Activated CD4-positive, alpha-beta T cell treated with anti-CD3 and anti-CD28 coated beads for 4 hours (primary cell): ENCODE results near the gene SPSB3.

Source experiments
- DNase-seq, 2 donors: peaks; one replicate each; pipeline ENCODE4 v3.0.0-alpha.2; 2020

Gene SPSB3

GRCh38 chr16:1762196-1762878 lies 20.0 kb downstream of the SPSB3 start:
- no peak for DNase-seq

- no peak for DNase-seq
Measured at GRCh38 chr16:1761751-1762150, 20.6 kb downstream of the SPSB3 start.

DNA sequence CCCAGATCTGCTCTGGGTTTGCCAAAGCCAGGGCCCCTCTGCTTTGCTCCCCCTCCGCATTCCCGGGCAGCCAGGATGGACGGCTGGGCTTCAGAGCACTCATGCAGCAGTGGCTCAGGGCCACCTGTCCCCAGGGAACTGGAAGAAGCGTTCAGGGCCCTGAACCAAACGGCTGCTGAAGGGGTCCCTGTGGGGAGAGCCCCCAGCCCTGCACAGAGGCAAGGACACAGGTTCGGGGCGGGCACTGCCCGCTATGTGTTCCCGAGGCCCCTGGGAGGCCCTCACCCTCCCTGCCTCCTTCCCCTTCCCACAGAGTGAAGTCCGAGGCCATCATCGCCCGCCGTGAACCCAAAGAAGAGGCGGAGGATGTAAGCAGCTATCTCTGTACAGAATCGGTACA lies 21.5 kb downstream of the SPSB3 start:
- no peak for DNase-seq

DNA sequence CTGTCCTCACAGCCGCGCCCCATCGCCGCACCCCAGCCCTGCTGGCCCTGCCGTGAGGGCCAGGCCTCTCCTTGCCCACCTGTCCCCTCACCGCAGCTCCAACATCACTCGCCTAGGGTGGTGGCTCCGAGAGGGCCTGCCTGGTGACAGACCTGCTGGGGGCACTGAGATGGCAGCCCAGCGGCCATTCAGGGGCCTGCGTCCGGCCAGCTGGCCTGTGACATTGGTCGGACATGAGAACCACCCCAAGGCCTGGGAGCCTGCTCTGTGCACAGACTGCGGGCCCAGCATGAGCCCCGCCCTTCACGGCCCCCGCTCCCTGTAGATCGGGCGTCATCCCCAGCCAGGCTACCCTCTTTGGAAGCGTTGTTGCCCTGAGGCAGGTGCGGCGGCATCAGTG lies 22.9 kb downstream of the SPSB3 start:
- no peak for DNase-seq

DNA sequence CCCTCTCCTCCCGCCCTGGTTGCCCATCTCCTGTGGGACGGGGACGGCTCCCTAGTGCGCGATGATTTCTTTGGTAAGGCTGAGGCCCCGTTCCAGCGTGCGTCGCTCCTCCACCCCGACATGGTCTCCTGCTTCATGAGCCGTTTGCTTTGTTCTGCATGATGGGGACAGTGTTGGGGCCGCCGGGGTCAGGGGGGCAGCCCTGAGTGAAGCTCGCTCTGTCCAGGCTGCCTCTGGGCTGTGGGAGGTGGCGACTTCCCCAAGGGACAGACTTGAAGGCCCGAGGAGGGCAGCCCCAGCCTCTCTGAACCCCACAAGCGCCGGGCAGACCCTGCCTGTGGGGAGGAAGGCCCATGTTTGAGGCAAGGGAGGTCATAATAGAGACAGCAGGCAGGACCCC lies 23.4 kb downstream of the SPSB3 start:
- DNase-seq, result no peak

GRCh38 chr16:1757714-1758461 lies 24.5 kb downstream of the SPSB3 start:
- DNase-seq, result no peak

DNA sequence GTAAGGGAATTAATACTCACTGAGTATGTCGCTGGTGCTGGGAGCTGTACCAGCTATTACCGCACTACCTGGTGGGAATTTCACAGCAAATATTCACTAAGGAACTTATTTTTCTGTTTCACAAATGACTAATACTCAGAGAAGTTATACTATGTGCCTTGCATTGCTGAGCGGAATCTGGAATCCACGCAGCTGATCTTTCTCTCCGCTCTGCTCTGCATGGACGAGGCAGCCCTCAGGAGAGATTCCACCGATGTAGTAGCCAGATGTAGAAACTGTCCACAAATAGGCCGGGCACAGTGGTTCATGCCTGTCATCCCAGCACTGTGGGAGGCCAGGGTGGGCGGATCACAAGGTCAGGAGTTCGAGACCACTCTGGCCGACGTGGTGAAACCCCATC lies 28.2 kb downstream of the SPSB3 start:
- no peak for DNase-seq

GRCh38 chr16:1752853-1753252 lies 29.5 kb downstream of the SPSB3 start:
- no peak for DNase-seq

GRCh38 chr16:1751946-1752345 lies 30.4 kb downstream of the SPSB3 start:
- no peak for DNase-seq

DNA sequence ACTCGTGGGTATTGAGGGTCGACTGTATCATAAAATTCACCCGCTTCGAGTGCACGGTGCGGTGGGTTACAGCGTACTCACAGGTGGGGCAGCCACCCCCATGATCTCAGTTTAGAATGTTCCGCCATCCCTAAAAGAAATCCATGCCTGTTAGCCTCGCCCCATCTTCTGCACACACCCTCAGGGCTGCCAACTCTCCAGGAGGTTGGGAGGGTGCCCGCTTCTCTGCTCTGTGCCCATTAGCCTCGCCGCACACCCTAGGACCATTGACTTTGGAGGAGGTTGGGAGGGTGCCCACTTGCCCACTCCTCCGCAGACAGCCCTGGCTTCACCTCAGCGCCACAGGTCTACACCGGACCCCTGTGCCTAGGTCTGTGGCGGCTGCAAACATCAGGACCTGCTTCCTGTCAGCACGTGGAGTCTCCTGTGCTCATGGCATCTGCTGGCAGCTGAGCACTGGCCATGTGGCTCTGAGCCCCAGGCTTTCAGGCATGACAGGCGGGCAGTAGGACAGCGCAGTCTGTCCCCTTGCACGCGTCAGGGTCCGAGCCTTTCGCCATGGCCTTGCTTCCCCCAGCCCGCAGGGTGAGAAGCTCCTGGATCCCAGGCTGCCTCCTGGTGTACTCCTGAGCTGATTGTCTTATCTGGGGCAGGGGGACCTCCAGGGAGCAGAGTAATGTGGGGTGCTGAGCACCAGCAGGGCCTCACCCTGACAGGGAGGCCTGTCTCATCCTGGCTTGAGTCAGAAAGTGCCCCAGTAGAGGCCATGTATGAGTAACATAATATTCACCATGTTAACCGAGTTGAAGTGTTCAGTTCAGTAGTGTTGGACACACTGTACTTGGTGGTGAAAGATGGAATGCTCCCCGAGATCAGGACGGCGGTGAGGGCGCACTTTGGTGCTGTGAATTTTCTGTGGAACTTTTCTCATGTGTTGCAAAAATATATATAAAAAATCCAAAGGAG lies 32.9 kb downstream of the SPSB3 start:
- DNase-seq, result no peak

GRCh38 chr16:1747934-1748333 lies 34.4 kb downstream of the SPSB3 start:
- DNase-seq, result no peak

- no peak for DNase-seq
Measured at GRCh38 chr16:1746693-1747195, 35.6 kb downstream of the SPSB3 start.

DNA sequence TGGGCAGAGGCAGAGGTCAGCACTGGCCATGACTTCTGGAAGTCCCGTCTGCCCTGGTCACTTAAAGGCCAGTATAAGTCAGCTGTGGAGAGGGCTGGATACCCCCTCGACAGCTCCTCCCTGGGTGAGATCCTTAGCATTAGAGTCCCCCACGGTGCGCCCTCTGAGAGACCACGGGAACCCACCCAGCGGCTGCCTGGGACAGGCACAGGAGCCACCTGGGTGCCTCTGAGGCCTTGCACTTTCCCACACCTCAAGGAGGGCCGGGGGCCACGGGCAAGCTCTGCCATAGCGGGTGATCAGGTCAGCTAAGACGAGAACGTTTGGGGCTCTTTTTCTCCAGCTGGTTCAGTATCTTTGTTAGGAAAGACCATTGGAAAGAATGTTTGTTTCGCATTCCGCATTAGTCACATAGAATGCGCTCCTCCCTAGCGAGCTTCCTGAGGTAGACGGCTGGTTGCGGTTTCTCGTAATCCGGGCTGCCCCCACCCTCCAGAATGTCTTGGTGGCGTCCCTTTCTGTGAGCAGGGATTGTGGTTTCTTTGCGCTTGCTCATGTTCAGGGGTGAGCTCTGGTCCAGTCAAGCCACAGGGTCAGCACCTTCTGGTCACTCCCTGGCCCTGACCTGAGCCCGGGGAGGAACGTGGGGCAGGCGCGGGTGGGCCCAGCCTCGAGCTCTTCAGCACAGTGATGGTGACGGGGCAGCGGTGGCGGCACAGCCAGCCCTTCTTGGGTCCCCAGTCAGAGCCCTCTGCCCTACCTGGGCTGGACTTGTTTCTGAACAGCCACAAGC lies 36.3 kb downstream of the SPSB3 start:
- no peak for DNase-seq

GRCh38 chr16:1745181-1745899 lies 37.0 kb downstream of the SPSB3 start:
- DNase-seq, result no peak

- DNase-seq, result no peak
Measured at GRCh38 chr16:1744338-1744840, 38.0 kb downstream of the SPSB3 start.

- no peak for DNase-seq
Measured at GRCh38 chr16:1743376-1744337, 38.7 kb downstream of the SPSB3 start.

- no peak for DNase-seq
Measured at GRCh38 chr16:1741553-1742165, 40.7 kb downstream of the SPSB3 start.

- no peak for DNase-seq
Measured at GRCh38 chr16:1740781-1741490, 41.4 kb downstream of the SPSB3 start.

DNA sequence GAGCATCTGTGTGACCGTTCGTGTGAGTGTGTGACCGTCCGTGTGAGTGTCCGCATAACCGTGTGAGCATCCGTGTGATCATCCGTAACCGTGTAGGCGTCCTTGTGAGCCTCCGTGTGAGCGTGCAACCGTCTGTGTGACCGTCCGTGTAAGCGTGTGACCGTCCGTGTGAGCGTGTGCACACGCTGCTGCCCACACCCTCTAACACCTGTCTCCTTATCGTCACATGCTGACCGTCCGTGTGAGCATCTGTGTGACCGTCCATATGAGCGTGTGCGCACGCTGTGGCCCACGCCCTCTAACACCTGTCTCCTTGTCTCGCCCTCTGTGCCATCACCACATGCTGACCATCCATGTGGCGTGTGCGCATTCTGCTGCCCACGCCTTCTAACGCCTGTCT lies 42.1 kb downstream of the SPSB3 start:
- no peak for DNase-seq
